ENCODE measurements around the gene PANX3.

Gene PANX3, protein sequence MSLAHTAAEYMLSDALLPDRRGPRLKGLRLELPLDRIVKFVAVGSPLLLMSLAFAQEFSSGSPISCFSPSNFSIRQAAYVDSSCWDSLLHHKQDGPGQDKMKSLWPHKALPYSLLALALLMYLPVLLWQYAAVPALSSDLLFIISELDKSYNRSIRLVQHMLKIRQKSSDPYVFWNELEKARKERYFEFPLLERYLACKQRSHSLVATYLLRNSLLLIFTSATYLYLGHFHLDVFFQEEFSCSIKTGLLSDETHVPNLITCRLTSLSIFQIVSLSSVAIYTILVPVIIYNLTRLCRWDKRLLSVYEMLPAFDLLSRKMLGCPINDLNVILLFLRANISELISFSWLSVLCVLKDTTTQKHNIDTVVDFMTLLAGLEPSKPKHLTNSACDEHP

GRCh38 chr11:124611064-124611463 is at the start of gene PANX3:
PANX3 (plus strand) TSS chr11:124611428; CDS start chr11:124611557, 129 bp downstream.
- H3K4me3 ChIP-seq: no peak within 1 kb of the TSS
- TF ChIP-seq CTCF (IDR thresholded peaks at IDR 0.05): no peak
- no peak within 1 kb of the TSS for H3K27ac ChIP-seq
- no peak for DNase-seq (ENCODE audit: low spot score)

- no peak for TF ChIP-seq CTCF (IDR thresholded peaks at IDR 0.05)
- Histone ChIP-seq H3K4me3 (no peak within 1 kb of the TSS), H3K27ac (no peak within 1 kb of the TSS)
- no peak for DNase-seq (ENCODE audit: low spot score)
These were observed 41.5 kb upstream of the PANX3 start, which contains the start of gene OR8A1 for GRCh38 chr11:124569697-124570096. OR8A1 (plus strand) TSS chr11:124569997; CDS start chr11:124570120, 123 bp downstream.

GRCh38 chr11:124570160-124570559 is 41.1 kb upstream of the PANX3 start:
- no peak for DNase-seq (ENCODE audit: low spot score)
- no peak for TF ChIP-seq CTCF (IDR thresholded peaks at IDR 0.05)
- no peak overlapping the region for H3K27ac ChIP-seq
- no peak overlapping the region for H3K4me3 ChIP-seq

- Histone ChIP-seq H3K4me3 (no peak overlapping the region), H3K27ac (no peak overlapping the region)
- no peak for TF ChIP-seq CTCF (IDR thresholded peaks at IDR 0.05)
- no peak for DNase-seq (ENCODE audit: low spot score)
These were observed 33.4 kb upstream of the PANX3 start for GRCh38 chr11:124577716-124578427.

DNA sequence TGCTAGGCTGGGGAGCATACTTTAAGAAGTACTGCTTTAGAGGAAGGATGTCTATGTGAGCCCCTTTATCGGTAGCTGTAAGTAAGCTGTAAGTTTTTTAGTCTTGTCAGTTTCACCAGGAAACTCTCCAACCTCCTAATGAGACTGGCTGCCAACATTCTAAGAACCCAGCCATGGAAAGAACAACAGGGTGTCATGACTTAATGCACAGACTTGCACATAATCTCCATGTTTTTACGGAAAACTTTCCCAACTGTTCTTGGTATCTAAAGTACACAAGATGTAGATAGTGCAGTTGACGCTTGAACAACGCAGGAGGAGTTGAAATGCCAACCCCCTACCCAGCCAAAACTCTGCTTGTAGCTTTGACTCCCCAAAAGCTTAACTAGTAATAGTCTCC is 32.5 kb upstream of the PANX3 start:
- no peak for TF ChIP-seq CTCF (IDR thresholded peaks at IDR 0.05)
- no peak for DNase-seq (ENCODE audit: low spot score)
- no peak overlapping the region for H3K27ac ChIP-seq
- no peak overlapping the region for H3K4me3 ChIP-seq

DNA sequence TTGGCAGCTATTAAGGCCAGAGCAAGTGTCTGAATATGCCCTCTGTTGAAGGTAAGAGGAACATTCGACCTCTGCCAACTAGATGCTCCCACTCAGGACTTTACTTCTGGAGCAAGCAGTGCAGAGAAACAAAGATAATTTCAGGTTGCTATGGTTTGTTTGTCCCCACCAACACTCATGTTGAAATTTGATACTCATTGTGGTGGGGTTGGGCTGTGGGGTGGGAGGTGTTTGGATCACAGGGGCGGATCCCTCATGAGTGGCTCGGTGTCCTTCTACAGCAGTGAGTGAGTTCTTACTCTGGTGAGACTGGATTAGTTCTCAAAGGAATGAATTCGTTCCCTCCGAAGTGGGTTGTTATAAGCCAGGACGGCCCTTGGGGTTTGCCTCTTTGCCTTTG is 29.4 kb upstream of the PANX3 start:
- no peak overlapping the region for H3K27ac ChIP-seq
- DNase-seq (ENCODE audit: low spot score): no peak
- H3K4me3 ChIP-seq: no peak overlapping the region
- TF ChIP-seq CTCF (IDR thresholded peaks at IDR 0.05): no peak
